HCT116 (cell line): ENCODE measurements around the gene SDE2. TPM values are rescaled to one million over a fixed set of nuclear protein-coding genes. Genes with fewer than 3 reads are reported as not detected.

Experiments used
- ATAC-seq: fragments of 200-7000 bp; cut with Tn5 transposase; 2 replicates; pipeline ENCODE4 v1.9.1; 2020; ENCODE audit warnings: mild to moderate bottlenecking, moderate library complexity
- BruUV-seq: library from RNA; stranded (reverse); fragments of 400-500 nt; replicated peaks from 2 replicates; lab custom pipeline; 2021; lab: Mats Ljungman, UMichigan
- CTCF ChIA-PET: fragments of 300-600 bp; sonication (Branson Sonifier 250); formaldehyde crosslinking; loops from one replicate; lab custom pipeline; 2021; ENCODE audit warnings: antibody characterized with exemption; lab: Charles Lee
- POLR2A ChIA-PET: fragments of 300-600, 350-600 bp; sonication (Branson Sonifier 250); formaldehyde crosslinking; loops from one replicate; lab custom pipeline; 2021; ENCODE audit warnings: antibody characterized with exemption; lab: Charles Lee
- RAD21 ChIA-PET, 2 experiments: fragments of 300-600 bp; sonication (Branson Sonifier 250); formaldehyde crosslinking; loops; one replicate each; lab custom pipeline; 2023; ENCODE audit warnings: low total read pairs in 2 of 2; ENCODE audit not compliant: uncharacterized antibody in 2 of 2, unreplicated experiment in 2 of 2, low non-redundant PET in 1 of 2; lab: Charles Lee
- DNase-seq: peaks from one replicate; pipeline ENCODE4 v3.0.0-alpha.2; 2010; ENCODE audit warnings: low read depth, low spot score
- H2AFZ ChIP-seq: fragments of 200-600 bp; shearing (Covaris generic), sonication (generic); 2 replicates; pipeline ENCODE4 v1.6.1; 2017; ENCODE audit warnings: low read depth, mixed run types, mixed read lengths, antibody characterized with exemption, low read length; ENCODE audit not compliant: poor library complexity, severe bottlenecking
- H3K27ac ChIP-seq: 2 replicates; pipeline ENCODE4 v1.5.1; 2012; ENCODE audit warnings: low read depth, low read length
- H3K27me3 ChIP-seq: fragments of 200-600 bp; sonication (generic); 2 replicates; pipeline ENCODE4 v1.6.1; 2016; ENCODE audit warnings: mixed run types, low read length, mixed read lengths; ENCODE audit not compliant: insufficient read depth
- H3K36me3 ChIP-seq, 2 experiments: fragments of 200-500 bp in 1 of 2; fragments of 200-600 bp in 1 of 2; sonication (Bioruptor generic) in 1 of 2; sonication (generic) in 1 of 2; 2 replicates each; pipeline versions ENCODE4 v1.5.1 to v1.6.1; 2014 to 2016; ENCODE audit warnings: low read length in 2 of 2, inconsistent platforms in 1 of 2, mixed read lengths in 1 of 2, mixed run types in 1 of 2; ENCODE audit not compliant: insufficient read depth in 2 of 2, control insufficient read depth in 1 of 2
- H3K4me1 ChIP-seq, 2 experiments: fragments of 200-600 bp in 1 of 2; sonication (generic) in 1 of 2; 2 replicates each; pipeline versions ENCODE4 v1.5.1 to v1.6.1; 2012 to 2017; ENCODE audit warnings: low read length in 2 of 2, inconsistent platforms in 1 of 2, mild to moderate bottlenecking in 1 of 2, mixed read lengths in 1 of 2, mixed run types in 1 of 2, moderate library complexity in 1 of 2; ENCODE audit not compliant: insufficient read depth in 2 of 2, control insufficient read depth in 1 of 2
- H3K4me2 ChIP-seq: fragments of 200-600 bp; sonication (generic); 2 replicates; pipeline ENCODE4 v1.6.1; 2017; ENCODE audit warnings: mixed run types, low read length, mixed read lengths
- H3K4me3 ChIP-seq, 2 experiments: fragments of 200-600 bp in 1 of 2; sonication (generic) in 1 of 2; replicated peaks in 1 of 2; 2 replicates each; pipeline ENCODE4 v1.5.1; 2011 to 2016; ENCODE audit warnings: low read length in 2 of 2, control low read depth in 1 of 2, low read depth in 1 of 2, mild to moderate bottlenecking in 1 of 2, mixed read lengths in 1 of 2, mixed run types in 1 of 2
- H3K79me2 ChIP-seq: fragments of 200-600 bp; sonication (generic); 2 replicates; pipeline ENCODE4 v1.6.1; 2017; ENCODE audit warnings: mild to moderate bottlenecking, mixed run types, low read length, moderate library complexity, mixed read lengths; ENCODE audit not compliant: insufficient read depth
- H3K9ac ChIP-seq: fragments of 200-600 bp; sonication (generic); 2 replicates; pipeline ENCODE4 v1.6.1; 2016; ENCODE audit warnings: low read length, mixed read lengths
- H3K9me2 ChIP-seq: fragments of 200-600 bp; sonication (generic), shearing (Covaris generic); 2 replicates; pipeline ENCODE4 v1.6.1; 2017; ENCODE audit warnings: mixed run types, mild to moderate bottlenecking, moderate library complexity; ENCODE audit not compliant: insufficient read depth
- H3K9me3 ChIP-seq, 2 experiments: fragments of 200-500 bp in 1 of 2; fragments of 200-600 bp in 1 of 2; sonication (Bioruptor generic) in 1 of 2; sonication (generic) in 1 of 2; 2 replicates each; pipeline ENCODE4 v1.6.1; 2014 to 2017; ENCODE audit warnings: low read length in 2 of 2, mixed read lengths in 2 of 2, inconsistent platforms in 1 of 2, low read depth in 1 of 2, mild to moderate bottlenecking in 1 of 2, mixed run types in 1 of 2, moderate library complexity in 1 of 2; ENCODE audit not compliant: control insufficient read depth in 1 of 2, insufficient read depth in 1 of 2
- H4K20me1 ChIP-seq: fragments of 200-600 bp; sonication (generic), shearing (Covaris generic); 2 replicates; pipeline ENCODE4 v1.6.1; 2017; ENCODE audit warnings: mixed run types, mild to moderate bottlenecking, moderate library complexity; ENCODE audit not compliant: insufficient read depth
- CBX3 ChIP-seq: IDR thresholded peaks from 2 replicates; pipeline ENCODE4 v1.6.1; 2012; ENCODE audit warnings: low read depth
- EGR1 ChIP-seq: IDR thresholded peaks from 2 replicates; pipeline ENCODE4 v1.6.1; 2012; ENCODE audit warnings: low read depth
- EZH2 ChIP-seq: fragments of 200-600 bp; sonication (generic); IDR thresholded peaks from 2 replicates; pipeline ENCODE4 v1.6.1; 2017; ENCODE audit warnings: antibody characterized with exemption, mixed run types
- FOSL1 ChIP-seq: IDR thresholded peaks from 2 replicates; pipeline ENCODE4 v1.6.1; 2012; ENCODE audit warnings: low read depth
- RAD21 ChIP-seq: IDR thresholded peaks from 2 replicates; pipeline ENCODE4 v1.6.1; 2012; ENCODE audit warnings: low read depth, mild to moderate bottlenecking
- SRF ChIP-seq: IDR thresholded peaks from 2 replicates; pipeline ENCODE4 v1.6.1; 2012; ENCODE audit warnings: low read depth
- YY1 ChIP-seq: IDR thresholded peaks from 2 replicates; pipeline ENCODE4 v1.6.1; 2011; ENCODE audit warnings: low read length, low read depth, moderate library complexity, mild to moderate bottlenecking; ENCODE audit not compliant: insufficient replicate concordance; ENCODE audit errors: extremely low read depth
- ZNF274 ChIP-seq: fragments of 200-500 bp; sonication (Bioruptor generic); IDR thresholded peaks from 2 replicates; pipeline ENCODE4 v1.6.1; 2014; ENCODE audit warnings: mild to moderate bottlenecking, low read depth, low read length, inconsistent platforms
- intact Hi-C: fragments of 100-400 bp; cut with micrococcal nuclease; formaldehyde crosslinking; loops from 2 replicates; pipeline ENCODE4 v1.10.0; 2022
- total RNA-seq: library from RNA; stranded (reverse); gene quantifications from one replicate; pipeline ENCODE4 v1.2.1, GENCODE V29; 2021; ENCODE audit not compliant: unreplicated experiment
- TF ChIP-seq, protein P1 (sequence below): IDR thresholded peaks from 2 replicates; pipeline ENCODE4 v1.6.1; 2011; ENCODE audit warnings: mild to moderate bottlenecking, low read length, moderate library complexity; ENCODE audit not compliant: insufficient replicate concordance; ENCODE audit errors: extremely low read depth
- TF ChIP-seq, protein P2 (sequence below): IDR thresholded peaks from 2 replicates; pipeline ENCODE4 v1.6.1; 2012

The SDE2 gene
- total RNA-seq, 1 experiment from 2014 or later, result 22.5 TPM

DNA sequence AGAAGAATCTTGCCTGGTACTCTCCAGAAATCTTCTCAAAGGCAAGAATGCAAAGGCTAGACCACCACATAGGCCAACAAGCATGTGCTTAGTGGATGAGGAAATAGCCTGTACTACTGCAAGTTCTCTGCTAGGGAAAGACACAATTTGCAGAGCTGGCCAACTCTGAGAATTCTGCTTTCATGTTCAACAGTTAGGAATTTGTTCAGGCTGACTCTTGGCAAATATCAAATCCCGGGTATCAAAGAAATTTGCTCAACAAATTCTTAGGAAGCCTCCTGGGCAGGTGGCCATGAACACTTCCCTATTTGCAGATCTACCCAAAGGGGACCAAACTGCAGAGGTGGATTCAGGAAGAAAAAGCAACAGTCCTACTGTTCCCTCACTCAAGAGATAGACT is 48.4 kb upstream of the SDE2 start (continued):
- TF ChIP-seq, protein P1, sequence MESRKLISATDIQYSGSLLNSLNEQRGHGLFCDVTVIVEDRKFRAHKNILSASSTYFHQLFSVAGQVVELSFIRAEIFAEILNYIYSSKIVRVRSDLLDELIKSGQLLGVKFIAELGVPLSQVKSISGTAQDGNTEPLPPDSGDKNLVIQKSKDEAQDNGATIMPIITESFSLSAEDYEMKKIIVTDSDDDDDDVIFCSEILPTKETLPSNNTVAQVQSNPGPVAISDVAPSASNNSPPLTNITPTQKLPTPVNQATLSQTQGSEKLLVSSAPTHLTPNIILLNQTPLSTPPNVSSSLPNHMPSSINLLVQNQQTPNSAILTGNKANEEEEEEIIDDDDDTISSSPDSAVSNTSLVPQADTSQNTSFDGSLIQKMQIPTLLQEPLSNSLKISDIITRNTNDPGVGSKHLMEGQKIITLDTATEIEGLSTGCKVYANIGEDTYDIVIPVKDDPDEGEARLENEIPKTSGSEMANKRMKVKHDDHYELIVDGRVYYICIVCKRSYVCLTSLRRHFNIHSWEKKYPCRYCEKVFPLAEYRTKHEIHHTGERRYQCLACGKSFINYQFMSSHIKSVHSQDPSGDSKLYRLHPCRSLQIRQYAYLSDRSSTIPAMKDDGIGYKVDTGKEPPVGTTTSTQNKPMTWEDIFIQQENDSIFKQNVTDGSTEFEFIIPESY, result no peak
- TF ChIP-seq EZH2, result no peak

DNA sequence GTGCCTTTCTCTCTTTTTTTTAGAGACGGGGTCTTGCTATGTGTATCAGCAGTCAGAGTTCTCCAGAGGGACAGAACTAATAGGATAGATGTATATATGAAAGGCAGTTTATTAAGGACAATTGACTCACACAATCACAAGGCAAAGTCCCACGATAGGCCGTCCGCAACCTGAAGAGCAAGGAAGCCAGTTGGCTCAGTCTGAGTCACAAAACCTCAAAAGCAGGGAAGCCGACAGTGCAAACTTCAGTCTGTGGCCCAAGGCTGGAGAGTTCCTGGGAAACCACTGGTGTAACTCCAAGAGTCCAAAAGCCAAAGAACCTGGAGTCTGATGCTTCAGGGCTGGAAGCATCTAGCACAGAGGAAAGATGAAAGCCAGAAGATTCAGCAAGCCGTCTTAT is 47.1 kb upstream of the SDE2 start:
- POLR2A ChIA-PET, result no interaction called here
- Histone ChIP-seq H2AFZ (peak overlapping the region; percentile 40), H4K20me1 (no peaks in the 10 kb centered on the region), H3K79me2 (no peaks in the 10 kb centered on the region), H3K9me3 (peaks cover 0 to 6% of the 10 kb centered on the region in 2 experiments; a peak in 1 of 4 replicates), H3K4me2 (peak overlapping the region; percentile 42), H3K9me2 (no peaks in the 10 kb centered on the region), H3K36me3 (no peaks in the 10 kb centered on the region), H3K27ac (no peak overlapping the region), H3K4me1 (peaks cover 0 to 12% of the 10 kb centered on the region in 2 experiments; a peak in 2 of 4 replicates), H3K4me3 (no peak overlapping the region), H3K27me3 (no peaks in the 10 kb centered on the region), H3K9ac (no peak overlapping the region)
- CTCF ChIA-PET, result no interaction called here
- TF ChIP-seq FOSL1 (peak; percentile 27), ZNF274 (no peak), SRF (no peak), YY1 (no peak), CBX3 (no peak), EGR1 (no peak), RAD21 (no peak)
- TF ChIP-seq, protein P2, sequence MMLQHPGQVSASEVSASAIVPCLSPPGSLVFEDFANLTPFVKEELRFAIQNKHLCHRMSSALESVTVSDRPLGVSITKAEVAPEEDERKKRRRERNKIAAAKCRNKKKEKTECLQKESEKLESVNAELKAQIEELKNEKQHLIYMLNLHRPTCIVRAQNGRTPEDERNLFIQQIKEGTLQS, result no peak
- intact Hi-C loops, result no loop called here
- RAD21 ChIA-PET, result no interaction called here
- DNase-seq (no peak), ATAC-seq (peak; percentile 73)
- no TSS peak for BruUV-seq
